ENCODE data around the gene DAZAP2. TPM values are rescaled to one million over a fixed set of nuclear protein-coding genes. Genes with fewer than 3 reads are reported as not detected.

DAZAP2 gene
- total and polyA plus RNA-seq, 9 of the 15 experiments (the other 6 are each of a cell fraction or from before 2014, with no cell fraction given), result 116 to 668 (median 227) TPM

DNA sequence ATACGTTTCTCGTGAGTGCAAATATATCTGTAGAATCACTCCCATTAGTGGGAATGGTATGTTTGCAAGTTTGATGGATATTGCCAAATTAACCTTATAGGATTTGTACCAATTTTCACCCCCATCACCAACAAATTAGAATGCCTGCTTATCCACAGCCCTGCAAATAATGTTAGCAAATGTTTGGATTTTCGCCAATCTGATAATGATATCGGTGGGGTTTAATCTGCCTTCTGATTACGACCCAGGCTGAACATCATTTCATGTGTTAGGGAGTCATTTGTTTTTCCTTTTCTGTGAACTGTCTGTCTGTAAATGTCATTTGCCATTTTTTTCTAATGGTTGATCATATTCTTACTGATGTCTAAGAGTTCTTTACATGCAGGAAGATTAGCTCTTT lies 4.1 kb upstream of the DAZAP2 start:
- Histone ChIP-seq H4K20me1 (replicated peaks; ENCODE audit: control insufficient read depth, insufficient read depth, low read length) (no peaks in the 10 kb centered on the region), H2AFZ (ENCODE audit: low read depth, low read length) (no peak overlapping the region), H3K4me1 (replicated peaks in 1 of 2; ENCODE audit: control insufficient read depth in 2 of 2, insufficient read depth in 2 of 2, low read length in 2 of 2) (peaks cover 4 to 14% of the 10 kb centered on the region in 2 experiments; a peak in 4 of 5 replicates), H3K4me3 (no peak overlapping the region), H3K9me3 (replicated peaks; ENCODE audit: control insufficient read depth, insufficient read depth, low read depth, low read length) (no peaks in the 10 kb centered on the region), H3K9ac (ENCODE audit: insufficient read depth in 1 of 2, low read depth in 2 of 2, low read length in 2 of 2) (no peak overlapping the region), H3K4me2 (ENCODE audit: insufficient read depth, low read length) (no peak overlapping the region), H3K36me3 (ENCODE audit: control insufficient read depth, insufficient read depth, low read length) (no peaks in the 10 kb centered on the region), H3K27me3 (ENCODE audit: control insufficient read depth in 2 of 2, insufficient read depth in 2 of 2, low read length in 2 of 2) (no peaks in the 10 kb centered on the region), H3K79me2 (ENCODE audit: control insufficient read depth, insufficient read depth, low read length) (peaks cover 9% of the 10 kb centered on the region), H3K9me1 (ENCODE audit: control insufficient read depth, insufficient read depth, low read length) (no peaks in the 10 kb centered on the region), H3K27ac (ENCODE audit: extremely low read depth, low read depth, low read length) (no peak overlapping the region)
- BruUV-seq (replicated peaks), result no TSS peak
- FAIRE-seq, result no peak
- intact Hi-C loops (cut with micrococcal nuclease), result no loop called here
- ChIA-PET POLR2A (no interaction called here), CTCF (ENCODE audit: low intra/inter-chr PET ratio) (no interaction called here)
- no peak for ATAC-seq
- in situ Hi-C loops (cut with MboI), result no loop called here
- TF ChIP-seq MYBL2 (IDR thresholded peaks at IDR 0.05; ENCODE audit: low read depth) (no peak), MYBL2 (CRISPR knock-in tag; IDR thresholded peaks at IDR 0.05; ENCODE audit: borderline replicate concordance) (no peak), NFIC (IDR thresholded peaks at IDR 0.05) (peak; percentile 87), NR1H2 (CRISPR knock-in tag; IDR thresholded peaks at IDR 0.05) (no peak)
- 35% methylated on average over 5 of the region's 5 CpGs for WGBS (ENCODE audit: insufficient coverage, low coverage, missing lambda C conversion rate)
- no peak for DNase-seq (ENCODE audit: extremely low read depth in 1 of 4, low spot score in 3 of 4)

DNA sequence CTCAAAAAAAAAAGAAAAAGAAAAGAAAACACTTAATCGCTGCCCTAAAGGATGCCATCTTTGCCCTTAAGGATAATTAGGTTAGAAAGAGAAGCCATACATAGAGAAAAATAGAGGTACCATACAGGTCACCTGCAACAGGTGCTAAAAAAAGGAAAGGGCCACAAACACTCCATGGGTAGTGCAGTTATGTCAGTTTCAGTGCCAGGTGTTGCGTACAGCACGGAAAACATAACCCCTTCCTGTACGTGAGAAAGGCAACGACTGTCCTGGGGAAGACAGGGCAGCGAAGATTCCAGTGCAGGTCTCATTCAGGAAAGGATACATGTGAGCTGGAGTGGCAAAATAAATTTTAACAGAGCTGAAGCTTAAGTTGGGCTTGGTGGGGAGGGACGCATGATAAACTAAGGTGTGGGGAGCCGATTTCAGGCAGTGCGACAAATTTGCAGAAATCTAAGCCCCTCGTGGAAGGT lies 553 bp upstream of the DAZAP2 start:
- FAIRE-seq, result no peak
- CTCF ChIA-PET (ENCODE audit: low intra/inter-chr PET ratio), result no interaction called here
- Histone ChIP-seq H4K20me1 (replicated peaks; ENCODE audit: control insufficient read depth, insufficient read depth, low read length) (no peaks in the 10 kb centered on the region; the same call in 1 of the 2 replicates), H3K9ac (ENCODE audit: insufficient read depth in 1 of 2, low read depth in 2 of 2, low read length in 2 of 2) (peak overlapping the region; percentile 87 to 100; a peak in 3 of 4 replicates), H3K36me3 (ENCODE audit: control insufficient read depth, insufficient read depth, low read length) (peaks cover 33% of the 10 kb centered on the region), H2AFZ (ENCODE audit: low read depth, low read length) (peak overlapping the region; percentile 95), H3K27ac (ENCODE audit: extremely low read depth, low read depth, low read length) (peak overlapping the region; percentile 42), H3K27me3 (ENCODE audit: control insufficient read depth in 2 of 2, insufficient read depth in 2 of 2, low read length in 2 of 2) (no peaks in the 10 kb centered on the region), H3K9me3 (replicated peaks; ENCODE audit: control insufficient read depth, insufficient read depth, low read depth, low read length) (no peaks in the 10 kb centered on the region), H3K4me1 (replicated peaks in 1 of 2; ENCODE audit: control insufficient read depth in 2 of 2, insufficient read depth in 2 of 2, low read length in 2 of 2) (peaks cover 4 to 22% of the 10 kb centered on the region in 2 experiments; a peak in 4 of 5 replicates), H3K4me3 (peak overlapping the region; percentile 93), H3K9me1 (ENCODE audit: control insufficient read depth, insufficient read depth, low read length) (no peaks in the 10 kb centered on the region), H3K79me2 (ENCODE audit: control insufficient read depth, insufficient read depth, low read length) (peaks cover 27% of the 10 kb centered on the region), H3K4me2 (ENCODE audit: insufficient read depth, low read length) (peak overlapping the region; percentile 95)
- in situ Hi-C loops (cut with MboI), result no loop called here
- no TSS peak for BruUV-seq (replicated peaks)
- intact Hi-C loops (cut with micrococcal nuclease), result loop anchor here (2.0 kb wide), 1 partner anchor 19 kb away; the partner anchor contains the start of gene POU6F1
- no peak; the same call in 2 of the 3 replicates for ATAC-seq
- no peak for DNase-seq (ENCODE audit: extremely low read depth in 1 of 4, low spot score in 3 of 4)
- POLR2A ChIA-PET, result interaction anchor here (0.6 to 4.6 kb wide), 18 partner anchors 9 to 1685 kb away, joined by 3 to 37 read pairs (median 4); partner anchors contain the start of genes POU6F1 and SLC11A2
- WGBS (ENCODE audit: insufficient coverage, low coverage, missing lambda C conversion rate), result 26% methylated on average over 9 of the region's 10 CpGs
- TF ChIP-seq TEAD1 (CRISPR knock-in tag; IDR thresholded peaks at IDR 0.05) (no peak), NFE2 (IDR thresholded peaks at IDR 0.05; ENCODE audit: low read depth) (no peak), ZEB2 (IDR thresholded peaks at IDR 0.05) (peak; percentile 54; the same call in 1 of the 2 replicates), ZNF561 (CRISPR knock-in tag; conservative IDR thresholded peaks at IDR 0.05) (no peak), ZZZ3 (IDR thresholded peaks at IDR 0.05) (no peak), BHLHE40 (IDR thresholded peaks at IDR 0.05; ENCODE audit: low read length) (no peak), SAFB (IDR thresholded peaks at IDR 0.05; ENCODE audit: borderline replicate concordance, low read depth, low read length) (no peak), JUNB (CRISPR knock-in tag; conservative IDR thresholded peaks at IDR 0.05) (no peak)
- TF ChIP-seq, protein P1, sequence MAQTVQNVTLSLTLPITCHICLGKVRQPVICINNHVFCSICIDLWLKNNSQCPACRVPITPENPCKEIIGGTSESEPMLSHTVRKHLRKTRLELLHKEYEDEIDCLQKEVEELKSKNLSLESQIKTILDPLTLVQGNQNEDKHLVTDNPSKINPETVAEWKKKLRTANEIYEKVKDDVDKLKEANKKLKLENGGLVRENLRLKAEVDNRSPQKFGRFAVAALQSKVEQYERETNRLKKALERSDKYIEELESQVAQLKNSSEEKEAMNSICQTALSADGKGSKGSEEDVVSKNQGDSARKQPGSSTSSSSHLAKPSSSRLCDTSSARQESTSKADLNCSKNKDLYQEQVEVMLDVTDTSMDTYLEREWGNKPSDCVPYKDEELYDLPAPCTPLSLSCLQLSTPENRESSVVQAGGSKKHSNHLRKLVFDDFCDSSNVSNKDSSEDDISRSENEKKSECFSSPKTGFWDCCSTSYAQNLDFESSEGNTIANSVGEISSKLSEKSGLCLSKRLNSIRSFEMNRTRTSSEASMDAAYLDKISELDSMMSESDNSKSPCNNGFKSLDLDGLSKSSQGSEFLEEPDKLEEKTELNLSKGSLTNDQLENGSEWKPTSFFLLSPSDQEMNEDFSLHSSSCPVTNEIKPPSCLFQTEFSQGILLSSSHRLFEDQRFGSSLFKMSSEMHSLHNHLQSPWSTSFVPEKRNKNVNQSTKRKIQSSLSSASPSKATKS (CRISPR knock-in tag; IDR thresholded peaks at IDR 0.05), result no peak
- TF ChIP-seq, protein P2, sequence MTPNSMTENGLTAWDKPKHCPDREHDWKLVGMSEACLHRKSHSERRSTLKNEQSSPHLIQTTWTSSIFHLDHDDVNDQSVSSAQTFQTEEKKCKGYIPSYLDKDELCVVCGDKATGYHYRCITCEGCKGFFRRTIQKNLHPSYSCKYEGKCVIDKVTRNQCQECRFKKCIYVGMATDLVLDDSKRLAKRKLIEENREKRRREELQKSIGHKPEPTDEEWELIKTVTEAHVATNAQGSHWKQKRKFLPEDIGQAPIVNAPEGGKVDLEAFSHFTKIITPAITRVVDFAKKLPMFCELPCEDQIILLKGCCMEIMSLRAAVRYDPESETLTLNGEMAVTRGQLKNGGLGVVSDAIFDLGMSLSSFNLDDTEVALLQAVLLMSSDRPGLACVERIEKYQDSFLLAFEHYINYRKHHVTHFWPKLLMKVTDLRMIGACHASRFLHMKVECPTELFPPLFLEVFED (CRISPR knock-in tag; conservative IDR thresholded peaks at IDR 0.05), result peak; percentile 6; the same call in 1 of the 2 replicates

All from K562 (cell line).